ENCODE results near the gene MED14.

MED14 gene

GRCh38 chrX:40663078-40663740, 72.1 kb downstream of the MED14 start:
- DNase-seq, result no peak

GRCh38 chrX:40661489-40661888, 73.9 kb downstream of the MED14 start:
- DNase-seq, result no peak

- no peak for DNase-seq
These were observed 75.0 kb downstream of the MED14 start for GRCh38 chrX:40660381-40660780.

- no peak for DNase-seq
These were observed 81.8 kb downstream of the MED14 start for GRCh38 chrX:40653535-40653934.

- DNase-seq, result no peak
These were observed 82.7 kb downstream of the MED14 start for GRCh38 chrX:40652664-40653063.

GRCh38 chrX:40651620-40652223, 83.6 kb downstream of the MED14 start:
- DNase-seq, result peak; percentile 16 to 73

- DNase-seq, result peak; percentile 80 to 82
These were observed 87.8 kb downstream of the MED14 start, which contains the start of gene CXorf38 for GRCh38 chrX:40647307-40648197. CXorf38 (minus strand) TSS chrX:40647561; CDS start chrX:40647520, 41 bp downstream.

- DNase-seq, result no peak
These were observed 88.6 kb downstream of the MED14 start for GRCh38 chrX:40646489-40647306.

GRCh38 chrX:40644821-40645358, 90.5 kb downstream of the MED14 start:
- DNase-seq, result peak; percentile 19 to 25

- no peak for DNase-seq
These were observed 91.2 kb downstream of the MED14 start for GRCh38 chrX:40644176-40644575.

GRCh38 chrX:40637687-40638086, 97.7 kb downstream of the MED14 start:
- no peak for DNase-seq

GRCh38 chrX:40632199-40632598, 103.1 kb downstream of the MED14 start:
- no peak for DNase-seq

GRCh38 chrX:40628506-40628905, 106.8 kb downstream of the MED14 start:
- no peak for DNase-seq

GRCh38 chrX:40625294-40625693, 110.0 kb downstream of the MED14 start:
- no peak for DNase-seq

GRCh38 chrX:40623665-40624064, 111.7 kb downstream of the MED14 start:
- DNase-seq, result no peak

GRCh38 chrX:40623139-40623536, 112.2 kb downstream of the MED14 start, which contains the start of gene MPC1L:
MPC1L (plus strand) TSS chrX:40623428; CDS start chrX:40623566, 138 bp downstream.
- DNase-seq, result no peak

- DNase-seq, result no peak
These were observed 112.7 kb downstream of the MED14 start for GRCh38 chrX:40622479-40623138.

GRCh38 chrX:40617566-40617965, 117.8 kb downstream of the MED14 start:
- DNase-seq, result no peak

- DNase-seq, result no peak
These were observed 119.4 kb downstream of the MED14 start for GRCh38 chrX:40615976-40616375.

GRCh38 chrX:40612511-40612910, 122.8 kb downstream of the MED14 start:
- DNase-seq, result no peak

- DNase-seq, result no peak
These were observed 128.0 kb downstream of the MED14 start for GRCh38 chrX:40607381-40607780.

- DNase-seq, result no peak
These were observed 131.9 kb downstream of the MED14 start for GRCh38 chrX:40603446-40603845.
